Activated CD4-positive, CD25-positive, alpha-beta regulatory T cell treated with anti-CD3 and anti-CD28 coated beads, Interleukin-2, amount 50 U/mL, for 16 hours (primary cell): ENCODE data around the gene BRD1.
"Not testable (repeated sequence)": the region's sequence is repeated elsewhere in the genome, so short reads cannot be mapped to it uniquely, and the experiment has no call there.

ENCODE experiments used
- DNase-seq: peaks from one replicate; pipeline ENCODE4 v3.0.0-alpha.2; 2020; ENCODE audit warnings: low read depth, low spot score

Gene BRD1

GRCh38 chr22:49826603-49827270, 936 bp downstream of the BRD1 start:
- no peak for DNase-seq

GRCh38 chr22:49825944-49826602, 1.6 kb downstream of the BRD1 start:
- peak; percentile 28 for DNase-seq

- DNase-seq = no peak
Measured at GRCh38 chr22:49825436-49825835, 2.2 kb downstream of the BRD1 start.

- no peak for DNase-seq
Measured at GRCh38 chr22:49824936-49825335, 2.7 kb downstream of the BRD1 start.

- DNase-seq = no peak
Measured at GRCh38 chr22:49824185-49824925, 3.3 kb downstream of the BRD1 start.

- DNase-seq = no peak
Measured at GRCh38 chr22:49823289-49824045, 4.2 kb downstream of the BRD1 start.

- DNase-seq = not testable (repeated sequence)
Measured at GRCh38 chr22:49821741-49822140, 5.9 kb downstream of the BRD1 start.

- DNase-seq = no peak
Measured at GRCh38 chr22:49820984-49821383, 6.7 kb downstream of the BRD1 start.

GRCh38 chr22:49817359-49817758, 10.3 kb downstream of the BRD1 start:
- no peak for DNase-seq

GRCh38 chr22:49815641-49816091, 12.0 kb downstream of the BRD1 start:
- DNase-seq = no peak

GRCh38 chr22:49814856-49815255, 12.8 kb downstream of the BRD1 start:
- DNase-seq = no peak

GRCh38 chr22:49814164-49814686, 13.4 kb downstream of the BRD1 start:
- DNase-seq = no peak

GRCh38 chr22:49812838-49813237, 14.8 kb downstream of the BRD1 start:
- DNase-seq = no peak

GRCh38 chr22:49811020-49811791, 16.5 kb downstream of the BRD1 start:
- DNase-seq = no peak

- no peak for DNase-seq
Measured at GRCh38 chr22:49810363-49811019, 17.2 kb downstream of the BRD1 start.

- no peak for DNase-seq
Measured at GRCh38 chr22:49807780-49808708, 19.6 kb downstream of the BRD1 start.

- DNase-seq = no peak
Measured at GRCh38 chr22:49807129-49807528, 20.5 kb downstream of the BRD1 start.

- DNase-seq = no peak
Measured at GRCh38 chr22:49803737-49804375, 23.8 kb downstream of the BRD1 start.

- no peak for DNase-seq
Measured at GRCh38 chr22:49803134-49803533, 24.5 kb downstream of the BRD1 start.
